ENCODE results near the gene MCTP2.

Gene MCTP2

GRCh38 chr15:94238539-94239118 lies 7.3 kb downstream of the MCTP2 start:
- TF ChIP-seq TAF1 (IDR thresholded peaks at IDR 0.05; ENCODE audit: low read depth) (no peak), USF1 (IDR thresholded peaks at IDR 0.05) (no peak), CEBPB (IDR thresholded peaks at IDR 0.05) (no peak), EP300 (IDR thresholded peaks at IDR 0.05; ENCODE audit: borderline replicate concordance) (no peak), ZBTB7A (IDR thresholded peaks at IDR 0.05; ENCODE audit: low read depth) (no peak), TEAD4 (IDR thresholded peaks at IDR 0.05) (no peak), EGR1 (IDR thresholded peaks at IDR 0.05) (no peak), TCF12 (IDR thresholded peaks at IDR 0.05; ENCODE audit: low read depth) (no peak), CREB1 (IDR thresholded peaks at IDR 0.05; ENCODE audit: low read depth) (no peak), RAD21 (IDR thresholded peaks at IDR 0.05; ENCODE audit: low read depth) (no peak), NFIC (IDR thresholded peaks at IDR 0.05) (no peak), YY1 (IDR thresholded peaks at IDR 0.05; ENCODE audit: low read depth) (no peak), FOXM1 (IDR thresholded peaks at IDR 0.05; ENCODE audit: borderline replicate concordance, low read depth) (no peak)
- TF ChIP-seq, protein P1, sequence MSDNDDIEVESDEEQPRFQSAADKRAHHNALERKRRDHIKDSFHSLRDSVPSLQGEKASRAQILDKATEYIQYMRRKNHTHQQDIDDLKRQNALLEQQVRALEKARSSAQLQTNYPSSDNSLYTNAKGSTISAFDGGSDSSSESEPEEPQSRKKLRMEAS (IDR thresholded peaks at IDR 0.05), result no peak
- TF ChIP-seq, protein P2, sequence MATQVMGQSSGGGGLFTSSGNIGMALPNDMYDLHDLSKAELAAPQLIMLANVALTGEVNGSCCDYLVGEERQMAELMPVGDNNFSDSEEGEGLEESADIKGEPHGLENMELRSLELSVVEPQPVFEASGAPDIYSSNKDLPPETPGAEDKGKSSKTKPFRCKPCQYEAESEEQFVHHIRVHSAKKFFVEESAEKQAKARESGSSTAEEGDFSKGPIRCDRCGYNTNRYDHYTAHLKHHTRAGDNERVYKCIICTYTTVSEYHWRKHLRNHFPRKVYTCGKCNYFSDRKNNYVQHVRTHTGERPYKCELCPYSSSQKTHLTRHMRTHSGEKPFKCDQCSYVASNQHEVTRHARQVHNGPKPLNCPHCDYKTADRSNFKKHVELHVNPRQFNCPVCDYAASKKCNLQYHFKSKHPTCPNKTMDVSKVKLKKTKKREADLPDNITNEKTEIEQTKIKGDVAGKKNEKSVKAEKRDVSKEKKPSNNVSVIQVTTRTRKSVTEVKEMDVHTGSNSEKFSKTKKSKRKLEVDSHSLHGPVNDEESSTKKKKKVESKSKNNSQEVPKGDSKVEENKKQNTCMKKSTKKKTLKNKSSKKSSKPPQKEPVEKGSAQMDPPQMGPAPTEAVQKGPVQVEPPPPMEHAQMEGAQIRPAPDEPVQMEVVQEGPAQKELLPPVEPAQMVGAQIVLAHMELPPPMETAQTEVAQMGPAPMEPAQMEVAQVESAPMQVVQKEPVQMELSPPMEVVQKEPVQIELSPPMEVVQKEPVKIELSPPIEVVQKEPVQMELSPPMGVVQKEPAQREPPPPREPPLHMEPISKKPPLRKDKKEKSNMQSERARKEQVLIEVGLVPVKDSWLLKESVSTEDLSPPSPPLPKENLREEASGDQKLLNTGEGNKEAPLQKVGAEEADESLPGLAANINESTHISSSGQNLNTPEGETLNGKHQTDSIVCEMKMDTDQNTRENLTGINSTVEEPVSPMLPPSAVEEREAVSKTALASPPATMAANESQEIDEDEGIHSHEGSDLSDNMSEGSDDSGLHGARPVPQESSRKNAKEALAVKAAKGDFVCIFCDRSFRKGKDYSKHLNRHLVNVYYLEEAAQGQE (IDR thresholded peaks at IDR 0.05; ENCODE audit: low read depth), result no peak

DNA sequence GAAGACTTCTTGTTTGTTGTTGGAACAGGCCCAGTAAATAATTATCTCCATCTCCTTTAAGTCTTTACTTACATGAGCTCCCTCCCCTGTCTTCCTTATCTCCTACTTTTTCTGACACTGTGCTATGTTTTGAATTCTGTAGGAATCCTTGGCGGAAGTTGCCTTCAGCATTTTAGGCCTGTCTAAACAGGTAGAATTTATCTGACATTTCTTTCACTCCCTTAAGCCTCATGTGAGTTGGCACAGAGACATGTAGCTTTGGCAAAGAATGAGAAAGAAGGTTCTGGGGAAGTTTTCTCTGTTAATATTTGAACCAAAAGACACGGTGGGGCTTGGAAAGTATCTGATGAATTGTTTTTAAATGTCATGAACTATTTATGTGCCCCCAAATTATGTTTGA lies 8.1 kb downstream of the MCTP2 start:
- TF ChIP-seq, protein P1 (IDR thresholded peaks at IDR 0.05), result no peak
- TF ChIP-seq TAF1 (IDR thresholded peaks at IDR 0.05; ENCODE audit: low read depth) (no peak), USF1 (IDR thresholded peaks at IDR 0.05) (no peak), NFIC (IDR thresholded peaks at IDR 0.05) (no peak), TCF12 (IDR thresholded peaks at IDR 0.05; ENCODE audit: low read depth) (no peak), CEBPB (IDR thresholded peaks at IDR 0.05) (no peak), YY1 (IDR thresholded peaks at IDR 0.05; ENCODE audit: low read depth) (no peak), TEAD4 (IDR thresholded peaks at IDR 0.05) (no peak)

- TF ChIP-seq TAF1 (IDR thresholded peaks at IDR 0.05; ENCODE audit: low read depth), result no peak
- no peak for TF ChIP-seq YY1 (IDR thresholded peaks at IDR 0.05; ENCODE audit: low read depth)
Observed at GRCh38 chr15:94240480-94240879, 9.1 kb downstream of the MCTP2 start.

- TF ChIP-seq CREB1 (IDR thresholded peaks at IDR 0.05; ENCODE audit: low read depth) (no peak), FOXM1 (IDR thresholded peaks at IDR 0.05; ENCODE audit: borderline replicate concordance, low read depth) (no peak), TAF1 (IDR thresholded peaks at IDR 0.05; ENCODE audit: low read depth) (no peak), RAD21 (IDR thresholded peaks at IDR 0.05; ENCODE audit: low read depth) (no peak), CEBPB (IDR thresholded peaks at IDR 0.05) (no peak), TCF12 (IDR thresholded peaks at IDR 0.05; ENCODE audit: low read depth) (no peak)
- TF ChIP-seq, protein P2 (IDR thresholded peaks at IDR 0.05; ENCODE audit: low read depth), result no peak
Observed at GRCh38 chr15:94242257-94242656, 10.9 kb downstream of the MCTP2 start.

GRCh38 chr15:94243418-94243817 lies 12.1 kb downstream of the MCTP2 start:
- TF ChIP-seq, protein P1 (IDR thresholded peaks at IDR 0.05), result no peak

DNA sequence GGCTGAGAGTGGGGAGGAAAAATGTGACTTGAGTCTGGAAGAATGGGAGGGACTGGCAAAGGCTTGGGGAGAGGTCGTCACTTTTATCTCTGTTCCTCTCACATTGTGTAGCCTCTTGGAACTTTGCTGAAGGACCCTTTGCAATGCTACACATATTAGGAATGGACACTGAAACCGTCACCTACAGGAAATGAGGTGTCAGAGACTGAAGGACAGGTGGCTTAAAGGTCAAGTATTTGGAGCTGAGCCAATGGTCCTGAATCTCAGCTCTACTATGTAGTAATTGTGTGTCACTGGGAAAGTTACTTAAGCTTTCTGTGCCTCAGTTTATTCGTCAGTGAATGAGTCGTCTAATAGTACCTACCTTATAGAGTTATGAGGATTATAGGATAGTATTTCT lies 14.7 kb downstream of the MCTP2 start:
- TF ChIP-seq EP300 (IDR thresholded peaks at IDR 0.05; ENCODE audit: borderline replicate concordance) (no peak), CEBPB (IDR thresholded peaks at IDR 0.05) (no peak), USF1 (IDR thresholded peaks at IDR 0.05) (no peak)
